Activated CD4-positive, alpha-beta T cell treated with anti-CD3 and anti-CD28 coated beads for 24 hours (primary cell): Measurements from ENCODE around the gene ATP2B3.

Source experiments
- DNase-seq, 2 donors: peaks; one replicate each; pipeline ENCODE4 v3.0.0-alpha.2; 2020; ENCODE audit warnings: low read depth in 2 of 2

ATP2B3 gene

GRCh38 chrX:153517423-153517822, at the start of gene ATP2B3:
Gene ATP2B3, plus strand, starts transcription at chrX:153517642. Its CDS starts 18,606 bp downstream, at chrX:153536248.
- no peak for DNase-seq

- no peak for DNase-seq
These were observed 49.3 kb upstream of the ATP2B3 start for GRCh38 chrX:153468008-153468580.

- DNase-seq = peak; percentile 6 to 7
These were observed 47.5 kb upstream of the ATP2B3 start for GRCh38 chrX:153469811-153470410.

- DNase-seq = peak; percentile 75 to 82
These were observed 46.8 kb upstream of the ATP2B3 start, which contains the start of gene HAUS7 for GRCh38 chrX:153470411-153471363. Gene HAUS7, minus strand, starts transcription at chrX:153470576. Its CDS starts 19 bp downstream, at chrX:153470557.

GRCh38 chrX:153471663-153472280, 45.7 kb upstream of the ATP2B3 start:
- no peak for DNase-seq

- DNase-seq = no peak
These were observed 44.3 kb upstream of the ATP2B3 start for GRCh38 chrX:153473126-153473525.

- no peak for DNase-seq
These were observed 43.2 kb upstream of the ATP2B3 start for GRCh38 chrX:153474266-153474665.

GRCh38 chrX:153474718-153475117, 42.7 kb upstream of the ATP2B3 start:
- DNase-seq = peak; percentile 5 to 10

- DNase-seq = no peak
These were observed 42.2 kb upstream of the ATP2B3 start for GRCh38 chrX:153475271-153475670.

GRCh38 chrX:153475751-153476281, 41.6 kb upstream of the ATP2B3 start:
- no peak for DNase-seq

- DNase-seq = no peak
These were observed 40.6 kb upstream of the ATP2B3 start for GRCh38 chrX:153476666-153477363.

GRCh38 chrX:153477364-153477857, 40.0 kb upstream of the ATP2B3 start:
- DNase-seq = no peak

- DNase-seq = no peak
These were observed 39.5 kb upstream of the ATP2B3 start for GRCh38 chrX:153477901-153478300.

- DNase-seq = no peak
These were observed 38.7 kb upstream of the ATP2B3 start for GRCh38 chrX:153478746-153479145.

- no peak for DNase-seq
These were observed 36.4 kb upstream of the ATP2B3 start for GRCh38 chrX:153481043-153481442.

- no peak for DNase-seq
These were observed 34.9 kb upstream of the ATP2B3 start for GRCh38 chrX:153482376-153483015.

GRCh38 chrX:153485396-153486080, 31.9 kb upstream of the ATP2B3 start:
- DNase-seq = no peak

GRCh38 chrX:153486171-153486570, 31.3 kb upstream of the ATP2B3 start:
- no peak for DNase-seq

- no peak for DNase-seq
These were observed 29.8 kb upstream of the ATP2B3 start for GRCh38 chrX:153487590-153488071.
